RKO (cell line): ENCODE results near the gene NENF.

Source experiments
- DNase-seq: peaks from one replicate; pipeline ENCODE4 v3.0.0-alpha.2; 2016; ENCODE audit warnings: low spot score

Gene NENF

DNA sequence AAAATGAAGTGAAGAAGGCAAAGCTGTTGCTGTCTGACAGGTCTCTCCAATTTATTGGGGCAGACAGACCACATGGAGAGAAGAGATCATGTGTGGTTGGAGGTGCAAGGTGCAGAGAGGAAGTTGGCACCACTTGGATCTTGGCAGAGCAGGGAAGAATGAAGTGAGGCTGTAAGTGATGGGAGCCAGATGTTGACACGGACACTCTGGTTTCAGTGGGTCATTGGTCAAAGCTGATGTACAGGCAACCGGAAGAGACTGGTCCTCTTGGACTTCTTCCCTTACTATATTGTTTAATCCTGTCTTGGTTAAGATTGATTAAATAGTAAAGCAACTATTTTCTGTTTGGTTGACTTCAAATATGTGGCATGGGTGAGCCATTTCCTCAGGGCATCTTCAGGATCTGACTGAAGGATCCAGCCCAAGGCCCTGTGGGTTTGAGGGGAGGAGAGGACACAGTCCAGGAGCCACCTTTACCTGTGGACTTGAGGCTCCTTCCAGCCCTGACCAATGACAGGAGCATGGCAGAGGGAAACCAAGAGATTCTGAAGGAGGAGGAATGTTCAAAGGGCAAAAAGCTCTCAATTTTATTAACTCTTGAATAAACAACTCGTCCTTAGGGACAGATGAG is 49.4 kb downstream of the NENF start:
- DNase-seq = no peak

DNA sequence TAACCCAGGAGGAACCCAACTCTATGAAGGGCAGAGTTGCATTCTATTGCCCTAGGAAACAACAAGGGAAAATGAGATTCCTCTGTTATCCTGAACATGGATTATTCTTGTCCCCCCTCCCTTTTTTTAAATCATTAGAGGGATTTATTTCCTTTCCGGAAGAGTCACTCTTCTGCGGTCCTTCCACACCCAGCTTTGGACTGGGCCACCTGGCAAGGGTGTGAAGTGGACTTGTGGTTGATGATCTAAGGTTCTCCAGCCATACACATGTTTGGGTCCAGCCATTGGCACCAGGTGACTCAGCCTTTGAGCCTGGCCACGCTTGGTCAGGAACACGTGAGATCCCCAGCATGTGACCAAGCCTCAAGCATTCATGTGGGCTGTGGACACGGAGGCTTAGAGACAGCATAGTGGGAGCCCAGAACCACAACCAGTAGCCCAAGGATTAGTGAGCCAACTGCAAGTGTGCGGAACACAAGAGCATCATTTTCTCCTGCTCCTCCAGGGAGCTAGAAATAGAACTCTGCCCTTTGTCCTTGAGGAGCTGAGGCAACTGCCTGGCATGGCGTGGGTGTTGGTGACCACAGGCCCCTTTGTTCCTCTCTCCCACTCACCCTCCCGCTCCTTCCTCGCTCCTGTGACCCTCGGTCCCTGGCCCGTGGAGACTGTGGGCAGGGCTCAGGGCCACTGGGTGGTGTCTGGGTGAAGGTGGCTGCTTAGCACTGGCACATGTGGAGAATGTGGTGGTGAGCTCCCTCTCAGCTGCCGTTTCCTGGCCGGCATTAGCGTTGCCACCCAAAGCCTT is 50.1 kb downstream of the NENF start:
- DNase-seq = no peak

DNA sequence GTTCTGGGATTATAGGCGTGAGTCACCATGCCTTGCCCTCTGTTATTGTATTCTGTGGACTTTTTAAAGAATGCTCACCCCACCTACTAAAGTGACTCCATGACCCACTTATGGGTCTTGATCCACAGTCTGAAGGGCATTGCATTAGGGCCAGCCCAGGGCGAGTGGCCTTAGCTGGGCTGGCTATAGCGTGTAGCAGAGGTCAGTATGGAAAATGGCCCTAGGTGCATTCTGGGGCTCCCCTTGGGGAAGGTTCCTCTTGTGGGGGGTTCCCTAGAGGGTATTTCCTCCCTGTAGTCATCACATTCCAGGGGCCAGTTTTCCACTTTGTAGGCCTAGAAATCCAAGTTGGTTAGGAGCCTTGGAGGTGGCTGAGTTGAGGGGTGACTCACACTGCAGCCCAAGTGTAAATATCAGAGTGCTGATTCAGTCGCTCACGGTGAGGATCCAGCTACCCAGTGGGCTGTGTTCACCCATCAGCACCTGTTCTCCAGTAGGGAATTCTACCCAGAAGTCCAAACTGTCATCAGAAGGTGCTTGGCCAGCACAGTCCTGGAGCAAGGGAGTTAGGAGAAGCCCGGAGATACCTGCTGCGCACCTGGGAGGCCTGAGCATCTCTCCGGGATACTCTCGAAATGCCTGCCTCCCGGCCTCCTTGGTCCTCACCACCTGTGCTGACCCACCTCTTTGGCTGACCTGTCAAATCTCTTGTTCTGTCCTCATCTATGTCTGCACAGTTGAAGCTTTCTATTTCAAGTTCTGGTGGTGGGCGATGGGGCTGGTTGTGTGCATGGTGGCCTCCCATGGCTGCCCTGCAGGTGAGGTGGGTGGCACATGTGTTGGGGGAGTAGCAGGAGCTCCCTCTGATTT is 52.2 kb downstream of the NENF start:
- DNase-seq = peak; percentile 65

DNA sequence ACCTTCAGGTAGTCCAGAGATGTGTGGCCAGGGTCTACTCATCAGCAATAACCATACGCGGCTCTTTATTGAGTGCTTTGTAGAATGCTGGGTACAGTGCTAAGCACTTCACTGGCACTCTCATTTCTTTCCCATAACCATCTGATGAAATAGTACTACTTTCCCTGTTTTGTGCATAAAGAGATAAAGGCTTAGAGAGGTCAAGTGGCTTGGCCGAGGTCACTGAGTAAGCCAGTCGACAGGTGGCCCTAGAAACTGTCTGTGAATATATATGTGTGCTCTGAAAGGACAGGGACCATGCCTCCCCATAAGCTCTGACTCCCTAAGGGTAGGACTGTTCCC is 52.8 kb downstream of the NENF start:
- DNase-seq = no peak

DNA sequence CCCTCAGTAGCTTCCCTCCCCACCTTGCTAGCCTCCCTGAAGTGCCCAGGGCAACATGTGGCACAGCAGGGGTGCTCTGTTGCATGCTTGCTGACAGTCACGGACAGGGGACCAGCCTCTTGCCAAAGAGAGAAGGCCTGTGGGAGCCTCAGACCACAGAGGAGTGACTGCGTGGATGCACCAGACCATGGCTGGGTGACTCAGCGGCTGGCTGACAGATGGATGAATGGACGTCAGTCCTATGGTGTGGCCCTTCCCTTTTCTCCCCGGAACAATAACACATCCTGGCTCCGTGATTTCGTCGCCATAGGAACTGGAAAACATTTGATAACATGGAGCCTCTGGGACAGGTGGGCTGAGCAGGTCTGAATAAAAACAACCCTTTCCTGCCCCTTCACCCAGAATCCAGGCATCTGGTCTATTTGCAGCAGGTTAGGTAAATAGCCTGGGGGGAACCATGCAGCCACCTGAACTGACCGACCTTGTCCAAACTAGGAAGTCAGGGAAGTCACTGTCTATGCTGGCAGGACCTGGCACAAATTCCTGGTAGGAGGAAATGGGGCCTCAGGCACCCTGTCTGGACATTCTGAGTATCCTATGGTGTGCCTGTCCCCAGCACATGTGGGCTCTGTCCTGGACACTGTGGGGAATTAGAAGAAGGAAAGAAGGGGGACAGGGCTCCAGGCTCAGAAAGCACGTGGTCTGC is 53.3 kb downstream of the NENF start:
- peak; percentile 89 for DNase-seq

DNA sequence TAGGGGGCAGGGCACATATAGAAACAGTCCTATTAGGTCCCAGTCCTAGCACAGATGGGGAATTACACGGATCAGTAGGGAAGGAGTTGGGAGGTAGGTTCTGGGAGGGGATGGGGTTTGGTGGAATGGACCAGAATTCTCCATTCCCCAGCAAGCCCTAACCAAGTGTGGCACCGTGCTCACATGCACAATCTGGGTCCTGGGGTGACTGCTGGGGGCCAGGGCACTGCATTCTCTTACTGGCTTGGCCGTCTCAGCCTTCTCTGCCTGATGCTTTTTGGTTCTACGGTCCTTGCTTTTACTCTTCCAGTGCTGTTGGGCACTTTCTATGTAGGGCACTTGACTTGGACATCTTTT is 53.9 kb downstream of the NENF start:
- DNase-seq = no peak

DNA sequence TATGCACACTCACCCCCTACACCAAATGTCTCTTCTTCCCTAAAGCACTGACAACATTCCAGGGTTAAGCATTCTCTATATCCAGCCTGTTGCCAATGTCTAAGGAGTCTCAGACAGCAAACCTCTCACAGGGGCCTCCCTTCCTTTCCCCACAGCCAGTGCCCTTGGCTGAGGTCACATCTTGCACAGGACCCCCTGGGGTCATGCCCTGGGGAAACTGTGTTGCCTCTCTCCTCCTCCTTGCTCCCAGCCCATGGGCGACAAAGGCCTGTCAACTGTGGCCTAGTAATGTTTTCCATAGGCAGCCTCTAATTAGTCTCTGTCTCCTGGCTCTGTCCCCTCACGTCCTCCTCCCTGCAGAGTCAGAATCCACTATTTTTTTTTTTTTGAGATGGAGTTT is 54.6 kb downstream of the NENF start:
- DNase-seq = no peak

DNA sequence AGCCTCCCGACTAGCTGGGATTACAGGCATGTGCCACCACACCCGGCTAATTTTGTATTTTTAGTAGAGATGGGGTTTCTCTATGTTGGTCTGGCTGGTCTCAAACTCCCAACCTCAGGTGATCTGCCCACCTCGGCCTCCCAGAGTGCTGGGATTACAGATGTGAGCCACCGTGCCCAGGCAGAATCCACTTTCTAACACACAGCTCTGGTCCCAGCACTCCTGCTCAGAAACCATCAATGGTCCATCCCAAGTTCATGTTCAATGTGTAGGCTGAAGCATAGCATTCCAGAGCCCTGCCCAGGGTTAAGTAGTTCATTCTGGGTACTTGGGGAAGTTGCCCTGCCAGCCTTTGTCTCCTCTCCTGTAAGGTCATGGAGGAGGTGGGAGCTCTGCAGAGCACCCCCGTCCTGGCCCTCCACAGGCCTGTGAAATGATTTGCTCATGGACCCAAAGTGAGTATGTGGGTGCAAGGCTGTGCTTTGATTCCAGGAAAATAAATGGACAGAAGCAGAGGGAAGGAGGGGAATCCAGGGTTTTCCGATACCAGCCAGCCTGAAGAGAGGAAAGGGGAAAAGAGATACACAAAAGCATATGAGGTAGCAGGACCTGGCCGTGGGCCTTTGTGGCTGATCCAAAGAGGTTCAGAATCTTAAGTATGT is 55.2 kb downstream of the NENF start:
- DNase-seq = no peak

DNA sequence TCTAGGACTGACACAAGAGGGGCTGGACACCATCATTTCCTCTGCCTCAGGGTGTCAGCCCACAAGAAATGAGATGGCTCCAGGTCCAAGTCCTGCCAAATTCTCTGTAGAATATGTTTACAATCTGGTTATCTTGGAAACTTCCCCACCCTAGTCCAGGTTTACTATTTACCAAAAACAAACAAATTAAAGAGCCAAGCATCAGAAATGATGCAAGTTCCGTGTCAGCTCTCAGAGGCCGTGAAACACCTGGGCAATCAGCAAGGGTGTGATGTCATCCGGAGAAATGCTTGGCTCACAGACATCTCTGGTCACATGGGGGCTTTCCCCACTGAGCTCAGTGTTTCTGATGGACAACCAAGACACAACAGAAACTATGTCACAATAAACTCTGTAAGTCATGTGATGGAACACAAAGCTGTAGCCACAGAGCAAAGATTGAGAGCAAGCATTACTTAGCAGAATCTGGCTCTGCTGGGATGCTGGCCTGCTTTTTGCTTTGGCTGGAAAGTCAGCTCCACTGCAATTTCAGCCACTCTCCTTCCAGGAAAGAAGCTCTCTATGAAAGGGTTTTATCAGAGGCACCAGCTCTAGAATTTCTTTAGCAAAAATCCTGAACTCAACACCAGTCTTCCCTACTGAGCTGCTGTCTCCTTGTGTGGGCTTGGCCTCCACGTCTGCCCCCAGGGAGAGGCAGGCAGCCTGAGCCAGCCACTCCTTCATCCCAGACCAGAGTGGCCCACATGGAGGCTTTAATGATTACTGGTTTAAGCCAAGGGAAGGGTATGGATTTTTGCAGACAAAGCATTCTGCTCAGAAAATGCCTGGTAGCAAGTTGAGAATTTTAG is 55.9 kb downstream of the NENF start:
- peak; percentile 14 for DNase-seq

DNA sequence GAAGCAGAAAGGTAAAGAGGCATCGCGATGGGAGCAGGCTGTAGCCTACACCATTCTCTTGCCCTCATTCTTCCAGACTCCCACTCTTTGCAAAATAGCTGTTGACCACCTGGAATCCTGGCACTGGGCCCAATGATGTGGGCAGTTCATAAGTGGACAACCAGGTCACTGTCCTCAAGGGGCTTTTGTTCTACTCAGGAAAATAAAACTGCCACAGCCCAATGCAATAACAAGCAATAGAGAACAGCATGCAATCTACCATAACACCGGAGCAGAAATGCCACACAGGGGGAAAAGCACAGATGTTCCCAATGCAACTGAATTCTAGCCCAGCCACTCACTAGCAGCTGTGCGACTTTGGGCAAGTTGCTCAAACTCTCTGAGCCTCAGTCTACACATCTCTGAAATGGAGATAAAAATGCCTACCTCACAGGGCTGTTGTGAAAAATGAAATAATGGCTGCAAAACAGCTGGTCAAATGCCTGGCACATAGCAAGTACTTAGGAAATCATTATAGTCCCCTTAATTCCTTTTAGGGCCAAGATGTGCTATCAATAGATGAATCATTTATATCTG is 56.7 kb downstream of the NENF start:
- DNase-seq = no peak

DNA sequence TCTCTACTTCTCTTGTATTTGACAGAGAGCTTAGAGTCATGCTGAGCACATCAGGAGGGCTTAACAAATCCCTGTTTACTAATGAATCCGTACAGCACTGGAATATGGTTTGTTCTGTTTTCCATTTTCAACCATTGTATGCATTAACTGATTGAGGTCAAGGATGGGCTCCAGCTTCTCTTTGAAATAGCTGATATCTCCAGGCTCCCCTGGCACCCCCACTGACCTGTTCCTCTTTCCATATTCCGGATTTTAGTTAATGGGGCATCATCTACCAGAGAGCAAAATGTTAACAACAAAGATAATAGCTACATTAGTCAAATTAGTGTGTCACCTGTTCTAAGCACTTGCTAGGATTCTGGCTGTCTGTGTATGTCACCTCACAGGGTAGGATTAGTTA is 57.6 kb downstream of the NENF start:
- no peak for DNase-seq

DNA sequence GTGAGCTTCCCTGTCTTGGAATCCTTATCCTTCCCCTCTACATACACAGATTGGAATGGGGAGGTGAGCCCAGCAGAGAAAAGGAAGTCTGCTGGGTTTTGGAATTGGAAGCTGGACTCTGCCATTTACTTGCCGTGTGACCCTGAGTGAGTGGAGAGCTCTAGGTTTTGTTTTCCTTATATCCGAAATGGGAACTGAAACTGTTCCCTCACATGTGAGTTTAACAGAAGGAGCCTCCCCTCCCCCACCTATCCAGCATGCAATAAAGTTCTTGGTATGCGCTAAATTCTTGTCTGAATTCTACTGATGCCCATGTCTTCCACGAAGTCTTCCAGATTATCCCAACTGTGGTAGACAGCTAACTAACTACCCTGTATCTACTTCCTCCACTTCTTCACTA is 58.7 kb downstream of the NENF start:
- no peak for DNase-seq
